GM12878 (cell line): ENCODE data around the gene NARF.

Source experiments
- BCL11A ChIP-seq: IDR thresholded peaks from 2 replicates; pipeline ENCODE4 v1.6.1; 2011; ENCODE audit warnings: low read depth, low read length
- CBX5 ChIP-seq: sonication (generic); IDR thresholded peaks from 2 replicates; pipeline ENCODE4 v1.6.1; 2016; ENCODE audit warnings: low read depth, moderate library complexity, mild to moderate bottlenecking, inconsistent platforms
- MYC ChIP-seq: IDR thresholded peaks from 2 replicates; pipeline ENCODE4 v1.6.1; 2011; ENCODE audit warnings: mild to moderate bottlenecking, low read length, moderate library complexity, inconsistent platforms; ENCODE audit not compliant: insufficient read depth, insufficient replicate concordance, insufficient read length, severe bottlenecking
- PBX3 ChIP-seq: IDR thresholded peaks from 2 replicates; pipeline ENCODE4 v1.6.1; 2011; ENCODE audit warnings: mild to moderate bottlenecking, low read depth, low read length, moderate library complexity; ENCODE audit not compliant: insufficient replicate concordance
- SPI1 ChIP-seq: IDR thresholded peaks from 2 replicates; pipeline ENCODE4 v1.6.1; 2011; ENCODE audit warnings: low read depth, mild to moderate bottlenecking, low read length, moderate library complexity, borderline replicate concordance; ENCODE audit not compliant: insufficient read depth
- SUPT20H ChIP-seq: IDR thresholded peaks from 2 replicates; pipeline ENCODE4 v1.6.1; 2011; ENCODE audit warnings: low read depth, mild to moderate bottlenecking, low read length, moderate library complexity, borderline replicate concordance; ENCODE audit not compliant: control insufficient read depth
- TCF12 ChIP-seq: IDR thresholded peaks from 2 replicates; pipeline ENCODE4 v1.6.1; 2011; ENCODE audit warnings: low read depth, mild to moderate bottlenecking, low read length
- TF ChIP-seq, protein P1 (sequence below), 3 experiments: IDR thresholded peaks in 2 of 3; conservative IDR thresholded peaks in 1 of 3; 2 replicates each; pipeline ENCODE4 v1.5.1; 2011; ENCODE audit warnings: low read depth in 3 of 3, low read length in 3 of 3, mild to moderate bottlenecking in 3 of 3, control low read depth in 2 of 3, moderate library complexity in 2 of 3, inconsistent platforms in 1 of 3, mixed read lengths in 1 of 3; ENCODE audit not compliant: control insufficient read depth in 2 of 3, insufficient read depth in 1 of 3; ENCODE audit errors: extremely low read depth in 1 of 3
- TF ChIP-seq, protein P2 (sequence below): fragments of 450-650 bp; formaldehyde crosslinking; IDR thresholded peaks from 2 replicates; pipeline ENCODE4 v1.5.0; 2022; ENCODE audit warnings: mild to moderate bottlenecking, missing genetic modification characterization

DNA sequence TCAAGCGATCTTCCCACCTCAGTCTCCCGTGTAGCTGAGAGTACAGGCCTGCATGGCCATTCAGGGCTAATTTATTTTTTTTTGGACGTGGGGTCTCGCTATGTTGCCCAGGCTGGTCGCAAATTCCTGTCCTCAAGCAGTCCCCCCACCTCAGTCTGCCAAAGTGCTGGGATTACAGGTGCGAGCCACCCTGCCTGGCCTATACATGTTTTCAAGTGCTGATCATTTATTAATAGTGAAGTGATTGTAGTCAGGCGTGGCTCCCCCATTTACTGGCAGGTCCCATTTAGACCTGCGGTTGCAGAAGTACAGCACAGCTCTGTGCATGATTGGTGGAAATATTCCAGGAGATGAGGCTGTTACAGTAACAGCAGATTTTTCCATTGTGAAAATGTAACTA, 69.4 kb downstream of the NARF start:
- no peak for TF ChIP-seq CBX5
- no peak for TF ChIP-seq BCL11A
- TF ChIP-seq, protein P1, sequence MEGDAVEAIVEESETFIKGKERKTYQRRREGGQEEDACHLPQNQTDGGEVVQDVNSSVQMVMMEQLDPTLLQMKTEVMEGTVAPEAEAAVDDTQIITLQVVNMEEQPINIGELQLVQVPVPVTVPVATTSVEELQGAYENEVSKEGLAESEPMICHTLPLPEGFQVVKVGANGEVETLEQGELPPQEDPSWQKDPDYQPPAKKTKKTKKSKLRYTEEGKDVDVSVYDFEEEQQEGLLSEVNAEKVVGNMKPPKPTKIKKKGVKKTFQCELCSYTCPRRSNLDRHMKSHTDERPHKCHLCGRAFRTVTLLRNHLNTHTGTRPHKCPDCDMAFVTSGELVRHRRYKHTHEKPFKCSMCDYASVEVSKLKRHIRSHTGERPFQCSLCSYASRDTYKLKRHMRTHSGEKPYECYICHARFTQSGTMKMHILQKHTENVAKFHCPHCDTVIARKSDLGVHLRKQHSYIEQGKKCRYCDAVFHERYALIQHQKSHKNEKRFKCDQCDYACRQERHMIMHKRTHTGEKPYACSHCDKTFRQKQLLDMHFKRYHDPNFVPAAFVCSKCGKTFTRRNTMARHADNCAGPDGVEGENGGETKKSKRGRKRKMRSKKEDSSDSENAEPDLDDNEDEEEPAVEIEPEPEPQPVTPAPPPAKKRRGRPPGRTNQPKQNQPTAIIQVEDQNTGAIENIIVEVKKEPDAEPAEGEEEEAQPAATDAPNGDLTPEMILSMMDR (IDR thresholded peaks at IDR 0.05 in 2 of 3, conservative IDR thresholded peaks at IDR 0.05 in 1 of 3; ENCODE audit: control insufficient read depth in 2 of 3, extremely low read depth in 1 of 3, insufficient read depth in 1 of 3, low read depth in 3 of 3, low read length in 3 of 3), result no peak
- no peak for TF ChIP-seq PBX3
- no peak for TF ChIP-seq SUPT20H
- no peak for TF ChIP-seq MYC
- TF ChIP-seq SPI1, result no peak
- TF ChIP-seq, protein P2, sequence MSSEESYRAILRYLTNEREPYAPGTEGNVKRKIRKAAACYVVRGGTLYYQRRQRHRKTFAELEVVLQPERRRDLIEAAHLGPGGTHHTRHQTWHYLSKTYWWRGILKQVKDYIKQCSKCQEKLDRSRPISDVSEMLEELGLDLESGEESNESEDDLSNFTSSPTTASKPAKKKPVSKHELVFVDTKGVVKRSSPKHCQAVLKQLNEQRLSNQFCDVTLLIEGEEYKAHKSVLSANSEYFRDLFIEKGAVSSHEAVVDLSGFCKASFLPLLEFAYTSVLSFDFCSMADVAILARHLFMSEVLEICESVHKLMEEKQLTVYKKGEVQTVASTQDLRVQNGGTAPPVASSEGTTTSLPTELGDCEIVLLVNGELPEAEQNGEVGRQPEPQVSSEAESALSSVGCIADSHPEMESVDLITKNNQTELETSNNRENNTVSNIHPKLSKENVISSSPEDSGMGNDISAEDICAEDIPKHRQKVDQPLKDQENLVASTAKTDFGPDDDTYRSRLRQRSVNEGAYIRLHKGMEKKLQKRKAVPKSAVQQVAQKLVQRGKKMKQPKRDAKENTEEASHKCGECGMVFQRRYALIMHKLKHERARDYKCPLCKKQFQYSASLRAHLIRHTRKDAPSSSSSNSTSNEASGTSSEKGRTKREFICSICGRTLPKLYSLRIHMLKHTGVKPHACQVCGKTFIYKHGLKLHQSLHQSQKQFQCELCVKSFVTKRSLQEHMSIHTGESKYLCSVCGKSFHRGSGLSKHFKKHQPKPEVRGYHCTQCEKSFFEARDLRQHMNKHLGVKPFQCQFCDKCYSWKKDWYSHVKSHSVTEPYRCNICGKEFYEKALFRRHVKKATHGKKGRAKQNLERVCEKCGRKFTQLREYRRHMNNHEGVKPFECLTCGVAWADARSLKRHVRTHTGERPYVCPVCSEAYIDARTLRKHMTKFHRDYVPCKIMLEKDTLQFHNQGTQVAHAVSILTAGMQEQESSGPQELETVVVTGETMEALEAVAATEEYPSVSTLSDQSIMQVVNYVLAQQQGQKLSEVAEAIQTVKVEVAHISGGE (CRISPR knock-in tag), result no peak
- no peak for TF ChIP-seq TCF12
